Activated CD8-positive, alpha-beta T cell treated with anti-CD3 and anti-CD28 coated beads for 36 hours (primary cell): ENCODE data around the gene DCDC2B. TPM values are rescaled to one million over a fixed set of nuclear protein-coding genes. Genes with fewer than 3 reads are reported as not detected.

ENCODE experiments used
- ATAC-seq: fragments of 200-7000 bp; cut with Tn5 transposase; one replicate; pipeline ENCODE4 v1.10.0; 2021; ENCODE audit warnings: mild to moderate bottlenecking, moderate library complexity
- CTCF ChIA-PET: fragments of 350-600 bp; sonication (Branson Sonifier 250); formaldehyde crosslinking; loops from one replicate; lab custom pipeline; 2021; ENCODE audit warnings: antibody characterized with exemption; lab: Charles Lee
- POLR2A ChIA-PET: fragments of 350-600 bp; sonication (Branson Sonifier 250); formaldehyde crosslinking; loops from one replicate; lab custom pipeline; 2021; ENCODE audit warnings: antibody characterized with exemption; lab: Charles Lee
- DNase-seq: peaks from one replicate; pipeline ENCODE4 v3.0.0-alpha.2; 2020
- H3K27ac Mint-ChIP-seq: one replicate; pipeline ENCODE4 v1.8.0; 2021; ENCODE audit warnings: mild to moderate bottlenecking, mixed read lengths
- H3K27me3 Mint-ChIP-seq: one replicate; pipeline ENCODE4 v1.8.0; 2021; ENCODE audit warnings: mixed read lengths
- H3K36me3 Mint-ChIP-seq: one replicate; pipeline ENCODE4 v1.8.0; 2021; ENCODE audit warnings: low read depth, mixed read lengths
- H3K4me1 Mint-ChIP-seq: one replicate; pipeline ENCODE4 v1.8.0; 2021; ENCODE audit warnings: low read depth, mixed read lengths
- H3K4me3 Mint-ChIP-seq: one replicate; pipeline ENCODE4 v1.8.0; 2021; ENCODE audit warnings: mild to moderate bottlenecking, moderate library complexity, mixed read lengths
- H3K9me3 Mint-ChIP-seq: one replicate; pipeline ENCODE4 v1.8.0; 2021; ENCODE audit warnings: mixed read lengths
- CTCF ChIP-seq: fragments of 200-600 bp; IDR thresholded peaks from one replicate; pipeline ENCODE4 v1.8.0; 2022; ENCODE audit warnings: antibody characterized with exemption, mild to moderate bottlenecking
- intact Hi-C: fragments of 100-400 bp; cut with micrococcal nuclease; formaldehyde crosslinking; loops from one replicate; pipeline ENCODE4 v1.10.0; 2022
- total RNA-seq, 2 experiments: library from RNA; stranded (reverse); gene quantifications; one replicate each; pipeline ENCODE4 v1.2.3, GENCODE V29; 2021

Gene DCDC2B
- total RNA-seq, 2 experiments from 2014 or later: not detected

GRCh38 chr1:32172621-32173245, 36.2 kb upstream of the DCDC2B start:
- Mint-ChIP-seq H3K27ac (peak overlapping the region; percentile 36), H3K4me1 (peaks cover 9% of the 10 kb centered on the region), H3K4me3 (no peak overlapping the region), H3K36me3 (peaks cover 43% of the 10 kb centered on the region), H3K9me3 (no peaks in the 10 kb centered on the region), H3K27me3 (no peaks in the 10 kb centered on the region)
- intact Hi-C loops: no loop called here
- CTCF ChIA-PET: interaction anchor here (0.8 to 1.3 kb wide), 2 partner anchors 43 to 58 kb away, joined by 3 read pairs; no protein-coding TSS in a partner anchor
- no peak for ATAC-seq
- POLR2A ChIA-PET: interaction anchor here (0.6 to 1.3 kb wide), 2 partner anchors 12 to 60 kb away, joined by 4 to 7 read pairs; no protein-coding TSS in a partner anchor
- no peak for DNase-seq
- no peak for TF ChIP-seq CTCF

- POLR2A ChIA-PET: interaction anchor here (0.6 to 8.2 kb wide), 6 partner anchors 18 to 165 kb away, joined by 3 to 141 read pairs (median 3); partner anchors contain the start of genes CCDC28B, KHDRBS1 and KPNA6
- intact Hi-C loops: no loop called here
- H3K27ac Mint-ChIP-seq: peak overlapping the region; percentile 98
- H3K4me1 Mint-ChIP-seq: peaks cover 29% of the 10 kb centered on the region
- ATAC-seq (no peak), DNase-seq (no peak)
- peaks cover 36% of the 10 kb centered on the region for H3K36me3 Mint-ChIP-seq
- no peaks in the 10 kb centered on the region for H3K27me3 Mint-ChIP-seq
- peak overlapping the region; percentile 97 for H3K4me3 Mint-ChIP-seq
- no peak for TF ChIP-seq CTCF
- CTCF ChIA-PET: interaction anchor here (1.2 to 2.2 kb wide), 3 partner anchors 9 to 70 kb away, joined by 3 to 9 read pairs (median 8); partner anchors contain the start of gene KPNA6
- H3K9me3 Mint-ChIP-seq: no peaks in the 10 kb centered on the region
Observed at GRCh38 chr1:32178380-32179192, 30.3 kb upstream of the DCDC2B start.

- POLR2A ChIA-PET: interaction anchor here (0.6 to 8.2 kb wide), 6 partner anchors 18 to 166 kb away, joined by 3 to 141 read pairs (median 3); partner anchors contain the start of genes CCDC28B, KHDRBS1 and KPNA6
- no peak for DNase-seq
- Mint-ChIP-seq H3K4me3 (peak overlapping the region; percentile 97), H3K36me3 (peaks cover 39% of the 10 kb centered on the region), H3K27me3 (no peaks in the 10 kb centered on the region), H3K27ac (peak overlapping the region; percentile 98), H3K4me1 (peaks cover 33% of the 10 kb centered on the region), H3K9me3 (no peaks in the 10 kb centered on the region)
- TF ChIP-seq CTCF: no peak
- intact Hi-C loops: no loop called here
- CTCF ChIA-PET: interaction anchor here (2.2 kb wide), 2 partner anchors 37 to 71 kb away, joined by 8 to 9 read pairs; partner anchors contain the start of gene KPNA6
- ATAC-seq: no peak
Observed at GRCh38 chr1:32179193-32179442, 29.8 kb upstream of the DCDC2B start.

GRCh38 chr1:32179443-32180185, 29.3 kb upstream of the DCDC2B start, which contains the start of gene TXLNA:
Gene TXLNA (plus strand): TSS chr1:32179675. CDS start chr1:32180346, 671 bp downstream.
- ChIA-PET POLR2A (interaction anchor here (0.6 to 8.2 kb wide), 16 partner anchors 12 to 195 kb away, joined by 3 to 141 read pairs (median 4); partner anchors contain the start of genes CCDC28B, IQCC, KHDRBS1 and KPNA6), CTCF (interaction anchor here (1.1 to 2.2 kb wide), 3 partner anchors 36 to 72 kb away, joined by 3 to 9 read pairs (median 8); partner anchors contain the start of gene KPNA6)
- peak; percentile 94 for DNase-seq
- peak within 1 kb of the TSS; percentile 97 for H3K4me3 Mint-ChIP-seq
- ATAC-seq: peak; percentile 92
- no peak for TF ChIP-seq CTCF
- no peaks in the 10 kb centered on the region for H3K9me3 Mint-ChIP-seq
- H3K4me1 Mint-ChIP-seq: peaks cover 38% of the 10 kb centered on the region
- H3K27me3 Mint-ChIP-seq: no peaks in the 10 kb centered on the region
- peak within 1 kb of the TSS; percentile 98 for H3K27ac Mint-ChIP-seq
- intact Hi-C loops: no loop called here
- H3K36me3 Mint-ChIP-seq: peaks cover 41% of the 10 kb centered on the region
